Fibroblast of skin of right quadriceps (primary cell): ENCODE data around the gene ITPRID1.
"Not testable (repeated sequence)": the region's sequence is repeated elsewhere in the genome, so short reads cannot be mapped to it uniquely, and the experiment has no call there.

ENCODE experiments used
- DNase-seq: peaks from one replicate; pipeline ENCODE4 v3.0.0-alpha.2; 2013

The ITPRID1 gene

DNA sequence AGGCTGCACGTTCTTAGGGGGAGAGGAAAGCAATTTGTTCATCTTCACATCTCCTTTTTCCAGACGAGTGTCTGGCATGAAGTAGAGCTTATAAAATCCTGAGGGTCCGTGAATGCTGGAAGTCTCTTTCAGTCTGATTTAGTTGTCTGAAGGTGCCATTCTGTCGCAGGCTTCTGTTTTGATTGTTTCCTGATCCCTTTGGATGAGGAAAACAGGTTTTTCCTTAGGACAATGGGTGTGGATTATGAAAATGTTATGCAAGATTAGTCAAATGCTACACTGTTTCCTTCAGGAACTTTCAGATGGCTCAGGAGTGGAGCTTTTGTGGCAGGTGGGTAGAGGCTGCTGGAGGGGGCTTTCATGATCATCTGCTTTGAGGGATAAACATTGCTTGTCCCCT is at the start of gene ITPRID1:
TSS of gene ITPRID1 (plus strand) at position 301 of the 400 bp plus-strand sequence. CDS start 38,935 bp downstream, outside the sequence.
- no peak for DNase-seq

DNA sequence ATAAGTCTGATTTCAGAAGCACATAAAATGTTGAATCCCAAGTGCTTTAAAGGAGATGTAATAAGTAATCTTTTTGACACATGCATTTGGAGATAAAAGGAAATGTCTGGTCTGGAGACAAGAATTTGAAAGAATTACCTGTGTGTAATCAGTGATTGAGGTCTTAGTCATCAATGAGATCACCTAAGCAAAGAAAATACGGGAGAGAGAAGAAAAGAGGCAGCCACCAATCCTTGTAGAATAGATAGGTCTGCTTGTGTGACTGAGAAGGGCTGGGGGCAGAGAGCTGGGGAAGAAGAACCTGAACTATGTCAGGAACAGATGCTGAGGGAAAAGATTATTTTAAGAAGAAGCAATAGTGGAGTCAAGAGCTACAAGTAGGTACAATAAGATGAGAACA is 49.3 kb upstream of the ITPRID1 start:
- DNase-seq, result no peak

DNA sequence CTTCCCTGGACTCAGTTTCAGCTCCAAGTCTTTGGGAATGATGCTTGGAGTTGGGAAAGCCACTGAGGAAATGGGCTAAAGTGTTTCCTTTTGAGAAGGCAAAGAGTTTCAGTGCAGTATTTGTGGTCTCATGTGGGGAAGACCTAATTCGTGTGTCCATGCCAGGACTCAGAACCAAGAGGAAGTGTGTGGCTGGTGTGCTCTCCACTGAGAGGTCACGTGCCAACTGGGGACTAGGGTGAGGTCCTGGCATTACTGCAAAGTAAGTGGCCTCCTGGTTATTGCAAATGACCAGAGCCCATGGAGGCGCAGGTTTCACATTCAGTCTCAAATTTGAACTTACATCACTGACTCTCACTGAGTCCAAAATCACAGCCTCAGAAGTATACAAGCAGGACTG is 48.6 kb upstream of the ITPRID1 start:
- DNase-seq, result no peak

DNA sequence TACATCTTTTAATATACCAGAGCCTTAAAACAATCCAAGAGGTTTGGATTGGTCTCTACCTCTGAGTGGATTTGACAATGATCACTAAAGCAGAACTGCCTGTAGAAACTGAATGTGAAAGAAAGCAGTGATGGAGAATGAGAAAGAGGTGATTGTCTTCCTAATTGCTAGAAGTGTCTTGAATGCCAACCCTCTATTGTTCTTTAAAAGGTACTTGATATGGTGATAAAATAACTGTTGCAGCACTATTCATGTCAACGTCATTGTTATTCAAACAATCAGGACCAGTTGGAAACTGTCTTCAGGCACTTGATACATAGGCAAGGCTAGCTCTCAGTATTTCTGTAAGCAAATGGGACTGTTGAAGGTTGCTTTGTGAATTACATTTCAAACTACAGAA is 47.9 kb upstream of the ITPRID1 start:
- no peak for DNase-seq

DNA sequence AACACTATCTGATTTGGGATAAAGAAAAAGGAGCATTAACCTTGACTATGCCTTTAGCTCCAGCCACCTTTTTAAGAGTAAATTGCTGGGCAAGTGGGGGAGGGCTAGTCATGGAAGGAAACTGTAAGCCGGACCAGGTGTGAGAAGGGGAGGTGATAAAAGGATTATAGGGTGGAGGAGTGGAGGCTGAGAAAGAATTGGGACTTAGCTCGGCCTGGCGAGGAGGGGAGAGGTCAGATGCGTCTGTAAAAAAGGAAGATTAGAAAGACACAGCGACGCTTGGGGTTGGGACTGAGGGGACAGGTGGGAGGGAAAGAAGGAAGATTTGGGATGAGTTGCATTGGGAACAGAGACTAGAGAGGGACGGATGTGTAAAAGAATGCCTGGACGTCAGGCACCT is 43.0 kb upstream of the ITPRID1 start:
- DNase-seq, result not testable (repeated sequence)

DNA sequence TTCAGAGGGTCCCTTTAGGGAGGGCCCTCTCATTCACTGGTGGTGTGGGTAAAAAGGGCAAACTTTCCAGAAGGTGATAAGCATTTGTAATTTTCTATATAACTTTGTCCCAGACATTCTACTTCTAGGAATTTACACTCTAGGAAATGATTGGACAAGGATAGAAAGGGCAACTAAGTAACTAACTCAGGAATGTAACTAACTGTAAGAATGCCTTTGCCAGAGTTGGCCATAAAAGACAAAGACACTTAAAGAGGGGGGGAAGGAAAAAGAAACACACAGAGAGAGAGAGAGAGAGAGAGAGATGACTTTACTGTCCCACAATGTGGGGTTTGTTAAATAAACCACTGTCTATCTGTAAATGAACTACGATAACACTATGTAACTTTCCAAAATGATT is 38.5 kb upstream of the ITPRID1 start:
- DNase-seq, result no peak

DNA sequence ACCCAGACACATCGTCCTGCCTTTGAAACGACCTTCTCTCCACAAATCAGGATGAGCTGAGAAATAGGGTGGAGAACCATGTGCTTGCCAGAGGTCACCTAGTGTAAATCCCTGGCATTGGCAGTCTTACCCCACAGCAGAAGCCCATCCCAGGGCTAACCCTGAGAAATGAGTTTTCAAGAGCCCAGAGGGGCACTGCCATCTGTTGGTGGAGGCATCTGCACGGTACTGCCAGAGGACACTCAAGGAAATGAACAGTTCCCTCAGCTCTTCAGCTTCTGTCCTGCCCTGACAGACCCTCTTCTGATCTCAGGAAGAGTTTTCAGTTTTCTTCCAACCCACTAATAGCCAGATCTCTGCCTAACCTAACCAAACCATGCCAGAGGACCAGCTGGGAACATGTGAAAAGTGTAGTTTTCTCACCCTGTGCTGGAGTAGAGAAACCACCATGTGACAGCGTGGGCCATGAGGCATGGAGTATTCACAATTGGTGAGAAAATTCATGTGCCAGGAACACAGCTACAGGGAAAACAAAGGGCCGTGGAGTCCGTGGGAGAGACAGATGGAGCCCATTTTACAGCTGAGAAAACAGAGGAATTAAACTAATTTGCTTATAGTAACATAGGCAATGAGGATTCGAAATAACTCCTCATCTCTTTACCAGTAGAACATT is 37.7 kb upstream of the ITPRID1 start:
- no peak for DNase-seq

DNA sequence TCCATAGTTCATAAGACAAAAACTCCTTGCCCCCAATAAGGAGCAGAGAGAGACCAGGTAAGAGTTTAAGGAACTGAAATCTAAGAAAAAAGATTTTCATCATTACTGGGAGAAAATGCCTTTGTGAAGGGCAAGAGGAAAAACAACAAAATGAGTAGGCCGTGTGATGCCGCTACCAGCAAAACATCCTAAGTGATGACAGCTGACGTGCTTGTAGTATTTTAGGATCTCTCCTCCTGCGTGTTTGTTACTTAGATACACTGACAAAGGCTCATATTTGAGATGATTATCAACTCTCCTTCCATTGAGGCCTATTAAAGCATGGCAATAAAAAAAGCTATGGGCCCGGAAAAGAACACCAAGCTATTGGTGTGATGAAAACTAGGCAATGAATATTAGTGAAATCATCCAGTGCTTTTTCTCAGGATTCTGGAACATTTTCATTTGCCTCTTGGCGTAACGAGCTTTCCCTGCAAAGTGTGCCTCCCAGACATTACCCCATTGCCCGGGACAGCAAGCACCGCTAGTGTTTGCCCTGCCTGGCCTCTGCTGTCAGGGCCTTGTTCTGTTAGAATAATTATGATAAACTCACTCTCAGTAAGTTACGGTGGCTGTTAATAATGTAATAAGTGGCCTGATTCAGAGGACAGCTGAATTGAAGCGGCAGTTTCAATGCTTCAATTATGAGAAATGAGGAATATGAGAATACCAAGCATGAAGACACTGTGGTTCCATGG is 36.8 kb upstream of the ITPRID1 start:
- DNase-seq, result no peak

DNA sequence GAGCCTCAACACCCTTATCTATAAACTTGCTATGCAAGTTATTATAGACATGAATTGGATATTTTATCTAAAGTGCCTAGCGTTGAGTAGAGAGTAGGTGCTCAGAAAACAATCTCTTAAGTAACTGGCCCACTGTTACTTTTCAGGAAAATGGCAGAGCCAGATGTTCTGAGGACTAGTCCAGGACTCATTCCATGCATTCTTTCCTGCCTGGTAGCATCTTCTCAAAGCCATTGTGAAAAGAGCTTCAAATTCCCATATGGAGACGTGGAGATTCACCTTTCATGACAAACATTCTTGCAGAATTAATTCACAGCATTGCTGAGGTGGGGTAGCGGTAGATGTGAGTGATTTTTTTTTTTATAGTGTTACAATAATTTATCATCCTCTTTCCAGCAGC is 35.9 kb upstream of the ITPRID1 start:
- no peak for DNase-seq

DNA sequence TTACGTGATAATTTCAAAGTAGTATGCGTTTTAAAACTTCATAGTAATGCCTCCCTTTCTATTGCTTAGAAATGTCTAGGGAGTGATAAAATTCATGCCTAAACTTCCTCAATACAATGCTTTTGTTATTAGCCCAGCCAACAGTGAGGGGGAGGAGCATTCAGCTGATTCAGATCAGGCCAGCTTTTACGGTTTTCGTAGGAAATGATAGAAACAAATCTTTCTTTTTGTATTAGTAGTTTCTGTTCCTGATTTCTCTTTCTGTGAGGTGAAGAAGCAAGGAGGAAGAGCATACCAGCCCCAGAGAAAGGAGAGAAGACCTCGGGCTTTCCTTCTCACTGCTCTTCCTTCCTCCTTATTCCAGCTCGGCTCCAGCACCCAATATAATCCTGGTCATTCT is 35.2 kb upstream of the ITPRID1 start:
- DNase-seq, result no peak

DNA sequence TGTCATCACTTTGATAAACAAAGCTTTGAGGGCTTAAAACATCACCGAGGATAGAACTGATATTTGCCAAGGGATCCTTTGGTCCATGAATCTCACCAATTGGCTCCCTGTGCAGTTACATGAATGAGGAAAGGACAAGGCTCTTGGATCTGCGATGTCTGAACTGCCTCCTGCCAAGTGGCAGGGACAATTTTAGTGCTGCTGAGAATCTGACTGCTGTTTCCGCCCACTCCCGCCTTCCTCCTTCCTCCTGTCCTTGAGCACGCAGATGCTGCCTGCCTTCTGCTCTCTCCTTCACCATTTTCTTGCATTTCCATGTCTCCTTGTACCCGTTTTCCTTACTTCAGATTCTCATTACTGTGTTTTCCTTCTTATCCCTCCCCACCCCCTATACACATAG is 26.8 kb upstream of the ITPRID1 start:
- DNase-seq, result no peak

DNA sequence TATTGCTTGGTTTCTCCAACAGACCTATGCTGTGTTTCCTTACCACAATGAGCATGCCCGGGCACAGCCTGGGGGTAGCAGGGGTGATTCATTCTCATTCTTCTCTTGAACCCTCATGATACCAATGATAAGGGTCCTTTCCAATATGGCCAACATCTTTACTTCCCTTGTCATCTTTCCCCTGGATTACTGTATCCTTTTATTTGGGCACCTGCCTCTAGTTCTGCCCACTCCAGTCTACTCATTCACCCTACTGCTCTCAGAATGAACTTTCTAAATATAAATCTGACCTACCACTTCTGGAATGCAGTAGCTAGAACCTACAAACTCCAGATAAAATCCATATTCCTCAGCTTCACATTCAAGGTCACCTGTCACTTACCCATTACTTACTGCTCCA is 26.4 kb upstream of the ITPRID1 start:
- DNase-seq, result no peak

DNA sequence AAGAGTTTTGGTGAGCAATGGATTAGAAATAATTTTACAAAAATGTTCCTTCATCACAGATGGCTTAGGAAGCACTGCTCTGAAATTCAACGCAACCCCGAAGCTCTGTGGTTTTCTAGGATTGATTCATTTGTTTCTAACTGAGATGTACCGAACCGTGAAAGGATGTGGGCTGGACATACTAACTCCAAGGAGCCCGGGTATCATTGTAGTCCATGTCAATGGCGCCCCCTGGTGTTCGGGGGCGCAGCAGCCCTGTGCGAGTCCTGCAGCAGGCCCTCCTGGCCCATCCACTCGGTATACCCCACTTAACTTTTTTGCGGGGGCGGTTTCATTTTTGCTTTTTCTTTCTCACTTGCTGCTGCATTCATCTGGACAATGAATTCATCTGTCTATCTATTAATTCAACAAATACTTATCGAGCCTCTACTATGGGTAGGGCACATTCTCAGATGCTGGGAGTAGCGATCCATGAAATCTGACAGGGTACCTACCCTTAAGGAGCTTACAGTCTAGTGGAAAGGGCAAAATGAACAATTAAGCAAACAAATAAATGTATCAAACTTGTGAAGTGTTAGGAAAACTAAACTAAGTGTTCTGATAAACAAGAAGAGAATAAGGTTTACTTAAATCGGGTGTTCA is 25.2 kb upstream of the ITPRID1 start:
- DNase-seq, result peak; percentile 43

DNA sequence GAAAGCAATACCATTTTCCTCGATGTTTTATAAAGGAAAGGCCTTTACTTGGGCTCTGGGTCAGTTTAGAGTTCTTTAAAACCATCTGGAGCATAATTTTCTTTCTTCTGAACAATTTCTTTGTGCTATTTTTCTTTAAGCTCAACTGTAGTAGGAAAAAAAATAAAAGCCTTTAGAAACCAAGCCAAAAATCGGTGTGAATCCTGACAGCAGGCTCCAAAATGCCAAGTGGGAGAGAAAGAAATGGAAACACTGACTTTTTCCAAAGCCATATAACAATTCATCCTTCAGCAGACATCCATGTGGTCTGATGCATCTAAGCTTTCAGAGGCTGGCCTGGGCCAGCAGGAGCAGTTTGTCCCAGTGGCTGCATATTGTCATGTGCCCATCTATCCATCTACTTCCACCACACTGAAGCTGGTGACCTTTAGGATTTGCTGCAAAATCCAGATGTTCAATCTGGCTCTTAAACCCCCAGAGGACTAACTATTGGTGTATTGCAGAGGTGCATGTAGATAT is 23.0 kb upstream of the ITPRID1 start:
- DNase-seq, result no peak

DNA sequence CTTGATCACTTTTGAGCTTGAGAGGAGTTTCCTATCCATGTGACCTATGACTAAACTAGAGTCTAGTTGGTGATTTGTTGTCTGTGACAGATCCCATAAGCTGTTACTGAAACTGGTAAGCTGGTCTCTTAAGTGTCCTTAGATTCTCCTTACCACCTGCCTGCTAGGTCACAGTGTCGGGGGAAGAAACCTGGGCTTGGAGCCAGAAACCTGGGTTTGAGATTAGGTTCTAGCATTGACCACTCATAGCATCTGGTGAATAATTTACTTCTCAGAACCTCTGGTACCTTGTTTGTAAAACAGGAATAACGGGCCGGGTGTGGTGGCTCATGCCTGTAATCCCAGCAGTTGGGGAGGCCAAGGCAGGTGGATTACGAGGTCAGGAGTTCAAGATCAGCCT is 21.8 kb upstream of the ITPRID1 start:
- no peak for DNase-seq

DNA sequence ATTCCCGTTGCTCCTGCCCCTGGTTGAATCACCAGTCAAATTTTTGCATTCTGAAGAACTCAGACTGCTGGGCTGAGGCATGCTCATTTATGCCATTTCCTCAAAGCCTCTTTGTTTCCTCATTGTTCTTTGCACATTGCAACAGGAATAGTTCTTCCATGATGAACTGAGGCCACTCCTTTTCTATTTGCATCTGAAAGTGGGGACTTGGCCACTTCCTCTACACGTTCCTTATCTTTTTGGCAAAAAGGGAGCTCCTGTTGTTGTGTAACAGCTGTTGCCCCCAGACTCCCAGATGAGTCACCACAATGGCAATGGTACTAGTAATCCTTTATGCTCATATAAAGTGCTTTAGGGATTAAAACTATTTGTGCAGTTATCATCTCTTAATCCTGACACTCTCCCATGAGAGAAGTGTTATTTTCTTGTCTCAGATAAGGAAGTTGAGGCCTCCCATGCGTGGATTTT is 20.1 kb upstream of the ITPRID1 start:
- no peak for DNase-seq

DNA sequence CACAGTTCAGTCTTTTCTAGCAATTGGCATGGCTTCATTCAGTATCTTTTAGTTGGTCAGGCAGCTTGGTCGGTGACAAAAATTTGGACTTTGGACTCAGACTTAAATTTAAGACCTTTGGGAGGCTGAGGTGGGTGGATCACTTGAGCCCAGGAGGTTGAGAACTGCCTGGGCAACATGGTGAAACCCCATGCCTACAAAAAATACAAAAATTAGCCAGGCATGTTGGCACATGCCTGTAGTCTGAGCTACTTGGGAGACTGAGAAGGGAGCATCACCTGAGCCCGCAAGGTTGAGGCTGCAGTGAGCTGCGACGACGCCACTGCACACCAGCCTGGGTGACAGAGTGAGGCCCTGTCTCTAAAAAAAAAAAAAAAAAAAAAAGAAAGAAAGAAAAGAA is 19.5 kb upstream of the ITPRID1 start:
- DNase-seq, result no peak

DNA sequence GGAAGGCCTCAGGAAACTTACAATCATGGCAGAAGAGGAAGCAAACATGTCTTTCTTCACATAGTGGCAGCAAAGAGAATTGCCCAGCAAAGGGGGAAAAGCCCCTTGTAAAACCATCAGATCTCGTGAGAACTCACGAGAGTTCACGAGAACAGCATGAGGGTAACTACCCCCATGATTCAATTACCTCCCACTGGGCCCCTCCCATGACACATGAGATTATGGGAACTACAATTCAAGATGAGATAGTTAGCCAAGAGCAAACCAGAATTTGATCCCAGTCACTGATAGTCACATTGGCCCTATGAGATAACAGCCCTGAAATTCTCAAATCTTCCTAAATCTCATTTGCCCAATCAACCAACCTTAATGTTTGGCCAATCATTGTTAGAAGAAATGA is 18.2 kb upstream of the ITPRID1 start:
- DNase-seq, result no peak

DNA sequence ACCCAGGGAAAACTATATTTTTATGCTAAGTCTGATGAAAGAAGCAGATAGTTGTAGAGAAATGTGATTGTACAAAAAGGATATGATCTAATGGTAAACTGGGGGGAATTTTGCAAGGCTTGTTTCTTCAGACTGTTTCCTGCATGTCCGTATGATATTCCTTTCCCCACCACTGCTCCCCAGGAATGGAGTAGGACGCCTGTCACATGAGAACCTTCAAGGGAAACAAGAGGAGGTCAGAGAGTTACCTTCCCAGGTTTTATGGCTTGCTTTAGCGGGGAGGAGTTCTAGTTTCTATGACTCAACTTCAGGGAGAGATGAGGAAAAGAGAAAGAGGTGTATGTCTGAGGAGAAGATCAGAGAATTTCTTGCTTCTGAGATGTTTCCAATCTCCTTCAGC is 16.4 kb upstream of the ITPRID1 start:
- DNase-seq, result no peak

DNA sequence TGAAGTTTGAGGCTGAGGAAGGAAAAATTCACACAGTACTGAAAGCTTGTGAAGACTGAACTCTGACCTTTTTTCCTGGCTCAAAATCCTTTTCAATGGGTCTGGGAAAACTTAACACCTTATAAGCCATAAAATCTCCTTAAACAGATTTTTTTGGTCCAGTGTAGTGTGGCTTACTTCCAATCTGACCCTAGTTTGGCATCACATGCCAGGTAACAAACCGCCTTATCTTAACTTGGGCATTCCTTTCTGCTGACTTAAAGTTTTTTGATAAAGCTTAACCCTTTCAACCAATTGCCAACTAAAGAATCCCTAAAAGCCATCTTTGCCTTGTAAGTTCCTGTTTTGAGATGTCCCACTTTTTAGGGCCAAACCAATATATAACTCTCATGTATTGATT is 13.2 kb upstream of the ITPRID1 start:
- no peak for DNase-seq

DNA sequence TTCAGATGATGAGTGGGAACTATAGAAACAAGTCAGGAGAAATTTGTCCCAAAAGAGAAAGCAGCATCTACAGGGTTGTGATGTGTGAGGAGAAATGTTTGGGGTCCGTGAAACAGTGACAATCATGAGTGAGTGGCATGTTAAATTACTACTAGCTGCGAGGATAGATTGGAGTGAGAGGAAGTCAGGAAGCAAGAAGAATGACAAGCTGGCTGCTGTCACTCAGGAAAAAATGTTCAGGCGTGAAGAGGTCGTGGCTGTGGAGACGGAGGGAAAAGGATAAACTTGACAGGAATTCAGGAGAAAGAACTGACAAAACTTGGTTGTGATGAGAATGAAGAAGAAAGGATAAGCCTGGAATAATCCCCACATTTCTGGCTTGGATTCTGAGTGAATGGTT is 5.1 kb upstream of the ITPRID1 start:
- DNase-seq, result no peak

DNA sequence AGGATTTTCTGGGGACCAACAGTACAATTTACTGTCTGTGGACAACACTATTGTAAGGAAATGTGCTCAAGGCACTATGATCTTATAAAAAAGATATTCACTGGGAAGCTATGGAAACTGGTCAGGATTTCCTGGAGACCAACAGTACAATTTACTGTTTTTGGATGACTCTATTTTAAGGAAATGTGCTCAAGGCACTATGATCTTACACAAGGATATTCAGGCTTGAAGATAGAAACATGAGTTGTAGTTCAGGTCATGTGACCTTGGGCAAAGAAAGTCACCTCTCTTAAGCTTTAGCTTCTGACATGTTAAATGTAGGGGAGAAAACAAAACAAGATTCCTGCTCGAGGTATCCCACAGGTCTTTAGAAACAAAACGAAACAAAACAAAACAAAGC is 1.7 kb upstream of the ITPRID1 start:
- DNase-seq, result no peak

DNA sequence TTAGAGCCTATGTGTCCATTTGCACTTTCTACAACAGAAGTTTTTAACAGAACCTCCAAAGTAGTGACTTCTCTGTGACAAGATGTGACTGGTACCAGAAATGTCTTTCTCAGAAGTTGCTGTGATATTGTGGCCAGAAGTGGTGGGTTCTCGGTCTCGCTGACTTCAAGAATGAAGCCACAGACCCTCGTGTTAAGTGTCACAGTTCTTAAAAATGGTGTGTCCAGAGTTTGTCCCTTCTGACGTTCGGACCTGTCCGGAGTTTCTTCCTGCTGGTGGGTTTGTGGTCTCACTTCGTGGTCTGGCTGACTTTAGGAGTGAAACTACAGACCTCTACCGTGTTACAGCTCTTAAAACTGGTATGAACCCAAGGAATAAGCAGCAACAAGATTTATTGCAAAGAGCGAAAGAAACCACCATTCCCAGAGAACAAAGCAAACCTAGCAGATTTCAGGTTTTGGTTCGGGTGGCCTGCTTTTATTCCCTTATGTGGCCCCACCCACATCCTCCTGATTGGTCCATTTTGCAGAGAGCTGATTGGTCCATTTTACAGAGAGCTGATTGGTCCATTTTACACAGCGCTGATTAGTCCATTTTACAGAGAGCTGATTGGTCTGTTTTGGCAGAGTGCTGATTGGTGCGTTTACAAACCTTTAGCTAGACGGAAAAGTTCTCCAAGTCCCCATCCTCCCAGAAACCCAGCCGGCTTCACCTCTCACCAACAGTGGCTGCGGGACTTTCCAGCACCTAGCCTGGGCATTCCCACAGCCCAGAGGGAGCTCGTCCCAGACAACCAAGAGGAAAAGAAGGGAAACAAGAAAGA is 3.0 kb downstream of the ITPRID1 start:
- DNase-seq, result no peak
